Esophagus muscularis mucosa (tissue), 4 donors: ENCODE results near the gene CCDC102B.

Experiments used
- EP300 ChIP-seq: sonication (generic); formaldehyde crosslinking; IDR thresholded peaks from one replicate; pipeline ENCODE4 v1.6.1; 2017; ENCODE audit warnings: antibody characterized with exemption
- POLR2A ChIP-seq: fragments of 450-650 bp; IDR thresholded peaks from one replicate; pipeline ENCODE4 v1.6.1; 2017; ENCODE audit warnings: antibody characterized with exemption, moderate library complexity, mild to moderate bottlenecking, low read depth
- POLR2AphosphoS5 ChIP-seq, 2 donors: sonication (generic); formaldehyde crosslinking; IDR thresholded peaks; one replicate each; pipeline ENCODE4 v1.6.1; 2017; ENCODE audit warnings: antibody characterized with exemption in 2 of 2
- TF ChIP-seq, protein P1 (sequence below), 3 experiments: fragments of 200-600 bp in 2 of 3; fragments of 450-650 bp in 1 of 3; sonication (generic) in 2 of 3; IDR thresholded peaks; one replicate each; pipeline ENCODE4 v1.5.1; 2017 to 2019; ENCODE audit warnings: antibody characterized with exemption in 3 of 3, mild to moderate bottlenecking in 2 of 3, moderate library complexity in 1 of 3

GRCh38 chr18:68769461-68769860 is 28.4 kb upstream of the CCDC102B start:
- TF ChIP-seq, protein P1, sequence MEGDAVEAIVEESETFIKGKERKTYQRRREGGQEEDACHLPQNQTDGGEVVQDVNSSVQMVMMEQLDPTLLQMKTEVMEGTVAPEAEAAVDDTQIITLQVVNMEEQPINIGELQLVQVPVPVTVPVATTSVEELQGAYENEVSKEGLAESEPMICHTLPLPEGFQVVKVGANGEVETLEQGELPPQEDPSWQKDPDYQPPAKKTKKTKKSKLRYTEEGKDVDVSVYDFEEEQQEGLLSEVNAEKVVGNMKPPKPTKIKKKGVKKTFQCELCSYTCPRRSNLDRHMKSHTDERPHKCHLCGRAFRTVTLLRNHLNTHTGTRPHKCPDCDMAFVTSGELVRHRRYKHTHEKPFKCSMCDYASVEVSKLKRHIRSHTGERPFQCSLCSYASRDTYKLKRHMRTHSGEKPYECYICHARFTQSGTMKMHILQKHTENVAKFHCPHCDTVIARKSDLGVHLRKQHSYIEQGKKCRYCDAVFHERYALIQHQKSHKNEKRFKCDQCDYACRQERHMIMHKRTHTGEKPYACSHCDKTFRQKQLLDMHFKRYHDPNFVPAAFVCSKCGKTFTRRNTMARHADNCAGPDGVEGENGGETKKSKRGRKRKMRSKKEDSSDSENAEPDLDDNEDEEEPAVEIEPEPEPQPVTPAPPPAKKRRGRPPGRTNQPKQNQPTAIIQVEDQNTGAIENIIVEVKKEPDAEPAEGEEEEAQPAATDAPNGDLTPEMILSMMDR (IDR thresholded peaks at IDR 0.05): no peak
- no peak for TF ChIP-seq POLR2A
- no peak for TF ChIP-seq POLR2AphosphoS5 (IDR thresholded peaks at IDR 0.05)
- TF ChIP-seq EP300: no peak
